Measurements from ENCODE around the gene BANP. TPM values are rescaled to one million over a fixed set of nuclear protein-coding genes. Genes with fewer than 3 reads are reported as not detected.

The BANP gene
- total RNA-seq, 3 donors from 2014 or later = 21.9 to 45.4 (median 32.4) TPM

GRCh38 chr16:88065747-88066142 is 114.5 kb downstream of the BANP start:
- TF ChIP-seq, protein P1, sequence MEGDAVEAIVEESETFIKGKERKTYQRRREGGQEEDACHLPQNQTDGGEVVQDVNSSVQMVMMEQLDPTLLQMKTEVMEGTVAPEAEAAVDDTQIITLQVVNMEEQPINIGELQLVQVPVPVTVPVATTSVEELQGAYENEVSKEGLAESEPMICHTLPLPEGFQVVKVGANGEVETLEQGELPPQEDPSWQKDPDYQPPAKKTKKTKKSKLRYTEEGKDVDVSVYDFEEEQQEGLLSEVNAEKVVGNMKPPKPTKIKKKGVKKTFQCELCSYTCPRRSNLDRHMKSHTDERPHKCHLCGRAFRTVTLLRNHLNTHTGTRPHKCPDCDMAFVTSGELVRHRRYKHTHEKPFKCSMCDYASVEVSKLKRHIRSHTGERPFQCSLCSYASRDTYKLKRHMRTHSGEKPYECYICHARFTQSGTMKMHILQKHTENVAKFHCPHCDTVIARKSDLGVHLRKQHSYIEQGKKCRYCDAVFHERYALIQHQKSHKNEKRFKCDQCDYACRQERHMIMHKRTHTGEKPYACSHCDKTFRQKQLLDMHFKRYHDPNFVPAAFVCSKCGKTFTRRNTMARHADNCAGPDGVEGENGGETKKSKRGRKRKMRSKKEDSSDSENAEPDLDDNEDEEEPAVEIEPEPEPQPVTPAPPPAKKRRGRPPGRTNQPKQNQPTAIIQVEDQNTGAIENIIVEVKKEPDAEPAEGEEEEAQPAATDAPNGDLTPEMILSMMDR (IDR thresholded peaks at IDR 0.05) = no peak
- no peak for TF ChIP-seq POLR2A (IDR thresholded peaks at IDR 0.05)
- TF ChIP-seq POLR2AphosphoS5 (IDR thresholded peaks at IDR 0.05) = no peak
- intact Hi-C loops (cut with DNase I; ENCODE audit: low total_unique reads) = no loop called here
- Histone ChIP-seq H3K27ac (no peak overlapping the region), H3K4me1 (no peaks in the 10 kb centered on the region), H3K4me3 (no peak overlapping the region), H3K36me3 (no peaks in the 10 kb centered on the region), H3K27me3 (no peaks in the 10 kb centered on the region), H3K9me3 (no peaks in the 10 kb centered on the region)
- DNase-seq (ENCODE audit: low spot score in 2 of 2) = no peak

DNA sequence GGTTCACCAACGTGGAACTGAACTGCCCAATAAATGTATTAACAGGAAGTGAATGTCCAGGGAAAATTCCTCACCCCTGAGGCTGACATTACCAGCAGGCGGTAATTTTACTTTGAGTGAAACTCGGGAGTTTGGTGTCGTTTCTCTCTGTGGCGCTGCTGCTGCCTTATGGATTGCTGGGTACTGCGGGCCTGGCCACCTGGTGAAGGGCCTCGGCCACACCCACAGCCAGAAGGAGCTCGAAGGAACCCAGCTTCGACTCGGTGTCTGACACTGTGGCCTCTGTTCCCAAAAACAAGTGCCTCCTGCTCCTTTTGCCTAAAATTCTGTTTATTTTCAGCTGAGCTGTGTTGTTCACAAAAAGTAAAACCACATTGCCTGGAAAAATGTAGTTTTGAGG is 115.0 kb downstream of the BANP start:
- H3K27me3 ChIP-seq = no peaks in the 10 kb centered on the region
- no peaks in the 10 kb centered on the region for H3K36me3 ChIP-seq
- no peaks in the 10 kb centered on the region for H3K4me1 ChIP-seq
- no peaks in the 10 kb centered on the region for H3K9me3 ChIP-seq
- no peak for DNase-seq (ENCODE audit: low spot score in 2 of 2)
- H3K27ac ChIP-seq = no peak overlapping the region
- H3K4me3 ChIP-seq = no peak overlapping the region
- TF ChIP-seq POLR2A (IDR thresholded peaks at IDR 0.05) (no peak), POLR2AphosphoS5 (IDR thresholded peaks at IDR 0.05) (no peak)
- TF ChIP-seq, protein P1 (IDR thresholded peaks at IDR 0.05) = no peak
- intact Hi-C loops (cut with DNase I; ENCODE audit: low total_unique reads) = no loop called here

DNA sequence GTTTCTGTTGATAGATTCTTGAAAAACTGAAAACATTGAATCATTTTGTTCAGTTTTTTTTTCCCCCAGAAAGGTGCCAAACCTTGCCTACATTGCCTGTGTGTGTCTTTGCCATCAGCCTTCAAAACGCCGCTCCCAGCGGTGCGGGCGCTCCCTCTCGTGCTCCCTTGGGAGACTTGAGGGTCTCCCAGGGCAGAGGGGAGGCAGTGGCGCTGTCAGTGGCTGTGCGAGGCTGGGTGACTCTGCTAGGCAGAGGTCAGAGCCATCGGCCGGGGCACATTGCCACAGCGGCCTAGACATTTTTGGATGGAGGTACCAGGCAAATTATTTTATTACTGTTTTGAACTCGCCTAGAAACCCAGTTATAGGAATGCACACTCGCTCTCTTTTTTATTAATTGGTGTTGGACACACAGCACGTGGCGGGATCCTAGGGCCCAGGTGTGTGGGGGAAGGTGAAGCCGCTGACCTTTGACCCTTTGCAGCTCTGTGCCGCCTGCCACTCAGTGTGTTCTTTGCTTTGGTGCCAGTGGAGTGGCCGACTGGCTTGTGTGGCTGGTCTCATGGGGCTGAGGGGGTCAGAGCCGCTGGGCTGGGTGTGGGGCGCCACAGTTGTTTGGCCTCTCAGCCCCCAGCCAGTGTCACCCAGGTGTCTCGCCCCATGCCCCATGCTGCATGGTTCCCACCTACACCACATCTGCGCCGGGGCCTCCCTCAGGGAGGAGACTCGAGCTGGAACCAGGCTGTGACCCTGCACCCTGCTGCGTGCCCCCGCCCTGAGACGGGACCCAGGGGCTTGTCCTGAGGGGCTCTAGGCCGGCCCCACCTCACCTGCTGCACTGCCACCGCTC is 115.7 kb downstream of the BANP start:
- no peak overlapping the region for H3K27ac ChIP-seq
- no peaks in the 10 kb centered on the region for H3K36me3 ChIP-seq
- H3K9me3 ChIP-seq = no peaks in the 10 kb centered on the region
- intact Hi-C loops (cut with DNase I; ENCODE audit: low total_unique reads) = no loop called here
- H3K4me1 ChIP-seq = no peaks in the 10 kb centered on the region
- H3K27me3 ChIP-seq = no peaks in the 10 kb centered on the region
- DNase-seq (ENCODE audit: low spot score in 2 of 2) = no peak
- TF ChIP-seq POLR2AphosphoS5 (IDR thresholded peaks at IDR 0.05) = no peak
- TF ChIP-seq, protein P1 (IDR thresholded peaks at IDR 0.05) = no peak
- no peak for TF ChIP-seq POLR2A (IDR thresholded peaks at IDR 0.05)
- H3K4me3 ChIP-seq = no peak overlapping the region

- Histone ChIP-seq H3K36me3 (no peaks in the 10 kb centered on the region), H3K4me3 (no peak overlapping the region), H3K9me3 (no peaks in the 10 kb centered on the region), H3K27me3 (no peaks in the 10 kb centered on the region), H3K4me1 (no peaks in the 10 kb centered on the region), H3K27ac (no peak overlapping the region)
- intact Hi-C loops (cut with DNase I; ENCODE audit: low total_unique reads) = no loop called here
- no peak for DNase-seq (ENCODE audit: low spot score in 2 of 2)
- TF ChIP-seq POLR2AphosphoS5 (IDR thresholded peaks at IDR 0.05) = no peak
- TF ChIP-seq POLR2A (IDR thresholded peaks at IDR 0.05) = no peak
- TF ChIP-seq, protein P1 (IDR thresholded peaks at IDR 0.05) = no peak
Observed at GRCh38 chr16:88067530-88068411, 116.5 kb downstream of the BANP start.

Data from breast epithelium (tissue), 4 donors.